ENCODE measurements around the gene GOLGA8F. TPM values are rescaled to one million over a fixed set of nuclear protein-coding genes. Genes with fewer than 3 reads are reported as not detected.
"Not testable (repeated sequence)": the region's sequence is repeated elsewhere in the genome, so short reads cannot be mapped to it uniquely, and the experiment has no call there.

The GOLGA8F gene
- not detected for polyA plus RNA-seq (ENCODE audit: low read depth in 6 of 6)

GRCh38 chr15:28378364-28378763, at the start of gene GOLGA8F:
Gene GOLGA8F, plus strand, starts transcription at chr15:28378664. Its CDS starts 98 bp downstream, at chr15:28378762.
- ATAC-seq (ENCODE audit: low read depth in 2 of 2); H3K4me3 Mint-ChIP-seq; H3K27ac Mint-ChIP-seq; H3K27me3 Mint-ChIP-seq; H3K9me3 Mint-ChIP-seq; H3K36me3 Mint-ChIP-seq; DNase-seq; H3K4me1 Mint-ChIP-seq: not testable (repeated sequence)

- ATAC-seq (ENCODE audit: low read depth in 2 of 2); H3K27me3 Mint-ChIP-seq; H3K9me3 Mint-ChIP-seq; H3K4me3 Mint-ChIP-seq; H3K36me3 Mint-ChIP-seq; H3K4me1 Mint-ChIP-seq; DNase-seq; H3K27ac Mint-ChIP-seq: not testable (repeated sequence)
Measured at GRCh38 chr15:28357984-28358383, 20.5 kb upstream of the GOLGA8F start, which contains the start of gene GOLGA6L24. Gene GOLGA6L24, minus strand, starts transcription at chr15:28358084. Its CDS starts 61 bp downstream, at chr15:28358023.

GRCh38 chr15:28365502-28365901, 13.0 kb upstream of the GOLGA8F start:
- H3K4me1 Mint-ChIP-seq; H3K27ac Mint-ChIP-seq; DNase-seq; H3K36me3 Mint-ChIP-seq; H3K27me3 Mint-ChIP-seq; H3K4me3 Mint-ChIP-seq; ATAC-seq (ENCODE audit: low read depth in 2 of 2); H3K9me3 Mint-ChIP-seq: not testable (repeated sequence)

DNA sequence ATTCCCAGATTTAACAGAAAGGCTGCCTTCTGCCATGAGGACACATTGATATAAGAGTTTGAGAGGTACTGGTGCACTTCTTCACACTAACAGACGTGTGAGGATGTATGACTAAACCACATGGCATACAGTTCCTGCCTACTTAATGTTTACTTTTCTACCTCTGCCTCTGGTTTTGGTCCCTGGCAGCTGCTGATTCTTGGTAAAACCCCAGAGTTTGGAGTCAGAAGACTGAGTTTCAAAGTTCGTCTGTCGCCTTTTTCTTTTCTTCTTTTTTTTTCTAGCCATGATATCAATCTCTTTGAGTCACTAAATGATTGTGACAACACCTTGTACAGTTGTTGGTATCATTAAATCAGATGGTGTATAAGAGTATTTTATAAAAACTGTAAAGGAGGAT, 1.6 kb downstream of the GOLGA8F start:
- not testable (repeated sequence) for H3K9me3 Mint-ChIP-seq; H3K36me3 Mint-ChIP-seq; ATAC-seq (ENCODE audit: low read depth in 2 of 2); H3K4me3 Mint-ChIP-seq; DNase-seq; H3K4me1 Mint-ChIP-seq; H3K27me3 Mint-ChIP-seq; H3K27ac Mint-ChIP-seq

- not testable (repeated sequence) for H3K36me3 Mint-ChIP-seq; H3K4me1 Mint-ChIP-seq; H3K27me3 Mint-ChIP-seq; DNase-seq; H3K4me3 Mint-ChIP-seq; H3K9me3 Mint-ChIP-seq; H3K27ac Mint-ChIP-seq; ATAC-seq (ENCODE audit: low read depth in 2 of 2)
Measured at GRCh38 chr15:28396022-28396421, 17.6 kb downstream of the GOLGA8F start.

DNA sequence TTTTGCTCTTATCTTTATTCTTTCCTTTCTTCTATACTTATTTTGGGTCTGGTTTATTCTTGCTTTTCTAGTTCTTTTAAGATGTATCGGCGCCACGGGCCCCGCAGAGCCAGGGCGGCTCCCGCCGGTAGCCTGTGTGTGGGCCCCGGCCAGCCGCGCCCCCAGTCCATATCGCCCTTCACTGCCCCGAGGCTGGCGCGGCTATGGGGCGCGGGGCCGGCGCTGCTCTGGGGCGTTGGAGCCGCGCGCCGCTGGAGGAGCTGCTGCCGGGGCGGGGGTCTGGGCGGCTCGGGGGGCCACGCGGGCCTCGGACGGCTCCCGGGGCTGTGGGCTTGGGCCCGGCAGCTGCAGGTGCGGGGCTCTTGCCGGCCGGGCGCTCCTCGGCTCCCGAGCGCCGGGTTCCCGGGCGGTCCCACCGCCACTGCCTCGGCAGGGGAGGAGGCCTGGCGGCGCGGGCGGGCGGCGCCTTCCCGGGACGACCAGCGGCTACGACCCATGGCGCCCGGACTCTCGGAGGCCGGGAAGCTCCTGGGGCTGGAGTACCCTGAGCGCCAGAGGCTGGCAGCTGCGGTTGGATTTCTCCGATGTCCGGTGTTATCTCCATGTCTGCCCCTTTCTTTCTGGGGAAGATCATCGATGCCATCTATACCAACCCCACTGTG, 24.4 kb downstream of the GOLGA8F start:
- H3K9me3 Mint-ChIP-seq; DNase-seq; H3K4me1 Mint-ChIP-seq; H3K27ac Mint-ChIP-seq; H3K36me3 Mint-ChIP-seq; ATAC-seq (ENCODE audit: low read depth in 2 of 2); H3K4me3 Mint-ChIP-seq; H3K27me3 Mint-ChIP-seq: not testable (repeated sequence)

DNA sequence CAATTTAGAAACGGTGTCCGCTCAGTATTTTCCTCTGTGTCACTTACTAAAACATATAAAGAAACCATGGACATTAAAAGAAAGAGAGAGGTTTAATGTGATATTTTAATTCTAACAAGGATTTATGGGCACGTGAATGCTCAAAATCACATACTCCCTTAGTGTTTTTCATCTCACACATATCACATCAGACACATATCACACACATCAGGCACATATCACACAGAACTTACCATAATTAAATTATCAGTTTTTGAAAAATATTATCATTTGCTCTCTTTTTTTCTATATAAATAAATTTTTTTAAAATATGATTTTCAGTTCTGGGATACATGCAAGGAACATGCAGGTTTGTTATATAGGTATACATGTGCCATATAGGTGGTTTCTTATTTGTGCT, 42.0 kb downstream of the GOLGA8F start:
- not testable (repeated sequence) for H3K4me1 Mint-ChIP-seq; DNase-seq; H3K27me3 Mint-ChIP-seq; H3K9me3 Mint-ChIP-seq; ATAC-seq (ENCODE audit: low read depth in 2 of 2); H3K27ac Mint-ChIP-seq; H3K4me3 Mint-ChIP-seq; H3K36me3 Mint-ChIP-seq

DNA sequence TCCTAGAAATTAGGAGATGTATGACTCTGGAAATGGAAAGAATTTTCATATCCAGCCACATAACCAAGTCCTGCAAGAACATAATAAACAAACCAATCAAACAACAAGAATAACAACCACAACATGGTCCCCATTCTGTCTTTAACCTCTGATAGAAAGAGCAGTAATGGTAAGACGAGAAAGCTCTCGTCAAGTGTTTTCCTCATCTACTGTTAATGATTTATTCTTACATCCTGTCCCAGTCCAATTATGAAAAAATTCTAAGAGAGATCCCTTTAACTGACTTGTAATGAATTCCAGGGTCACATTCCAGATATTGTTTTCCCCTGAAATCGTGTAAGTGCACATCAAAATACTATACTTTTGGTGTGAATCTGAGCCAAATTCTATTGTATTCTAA, 57.1 kb downstream of the GOLGA8F start:
- ATAC-seq (ENCODE audit: low read depth in 2 of 2); H3K9me3 Mint-ChIP-seq; H3K4me3 Mint-ChIP-seq: not testable (repeated sequence)

More for the DNA sequence above, 57.1 kb downstream of the GOLGA8F start:
- H3K27me3 Mint-ChIP-seq, H3K27ac Mint-ChIP-seq, H3K36me3 Mint-ChIP-seq, H3K4me1 Mint-ChIP-seq, DNase-seq: not testable (repeated sequence)

Other genes with a start within 250 kb of the GOLGA8F start
- 10 to 100 TPM in 3 of 6 donors, 1 to 10 TPM in 3; 2.4 to 16.9 (median 9.7) TPM for gene HERC2, start 56.5 kb upstream of the GOLGA8F start, polyA plus RNA-seq (ENCODE audit: low read depth in 6 of 6)
- gene GOLGA6L24, start 20.6 kb upstream of the GOLGA8F start, polyA plus RNA-seq (ENCODE audit: low read depth in 6 of 6), result not detected
- not detected for gene GOLGA8G, start 154.3 kb downstream of the GOLGA8F start, polyA plus RNA-seq (ENCODE audit: low read depth in 6 of 6)
- gene GOLGA6L25, start 174.9 kb downstream of the GOLGA8F start, polyA plus RNA-seq (ENCODE audit: low read depth in 6 of 6), result not detected

Measured in naive B cell (primary cell).